Measurements from ENCODE around the gene SCN10A. TPM values are rescaled to one million over a fixed set of nuclear protein-coding genes. Genes with fewer than 3 reads are reported as not detected.

SCN10A gene
- total and polyA plus RNA-seq, 9 of the 15 experiments (the other 6 are each of a cell fraction or from before 2014, with no cell fraction given) = not detected

DNA sequence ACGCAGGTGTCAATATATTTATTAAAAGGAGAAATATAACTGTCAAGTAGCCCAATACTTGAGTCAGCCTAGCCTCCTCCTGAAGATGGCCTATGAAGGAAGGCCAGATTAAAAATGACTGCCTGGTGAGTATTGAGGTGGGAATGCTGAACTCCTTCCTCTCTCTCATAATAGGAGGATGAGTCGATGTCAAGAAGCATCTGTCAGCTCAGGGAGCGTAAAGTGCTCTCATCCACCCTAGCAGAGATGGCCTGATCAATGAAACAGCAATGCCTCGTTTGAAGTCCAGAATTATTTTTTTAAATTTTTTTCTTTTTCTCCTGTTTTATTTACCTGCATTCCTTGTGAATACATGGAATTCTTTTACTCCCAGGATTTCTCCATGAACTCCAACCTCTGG, 58.3 kb downstream of the SCN10A start:
- no peak overlapping the region for H3K4me2 ChIP-seq (ENCODE audit: insufficient read depth, low read length)
- intact Hi-C loops (cut with micrococcal nuclease) (no loop called here), in situ Hi-C loops (cut with MboI) (no loop called here)
- no peaks in the 10 kb centered on the region for H4K20me1 ChIP-seq (replicated peaks; ENCODE audit: control insufficient read depth, insufficient read depth, low read length)
- no peaks in the 10 kb centered on the region for H3K79me2 ChIP-seq (ENCODE audit: control insufficient read depth, insufficient read depth, low read length)
- H3K4me1 ChIP-seq (replicated peaks in 1 of 2; ENCODE audit: control insufficient read depth in 2 of 2, insufficient read depth in 2 of 2, low read length in 2 of 2) = no peaks in the 10 kb centered on the region
- H3K4me3 ChIP-seq = no peak overlapping the region
- H3K27me3 ChIP-seq (ENCODE audit: control insufficient read depth in 2 of 2, insufficient read depth in 2 of 2, low read length in 2 of 2) = peaks cover 0 to 3% of the 10 kb centered on the region in 2 experiments; a peak in 2 of 5 replicates
- TF ChIP-seq, protein P1, sequence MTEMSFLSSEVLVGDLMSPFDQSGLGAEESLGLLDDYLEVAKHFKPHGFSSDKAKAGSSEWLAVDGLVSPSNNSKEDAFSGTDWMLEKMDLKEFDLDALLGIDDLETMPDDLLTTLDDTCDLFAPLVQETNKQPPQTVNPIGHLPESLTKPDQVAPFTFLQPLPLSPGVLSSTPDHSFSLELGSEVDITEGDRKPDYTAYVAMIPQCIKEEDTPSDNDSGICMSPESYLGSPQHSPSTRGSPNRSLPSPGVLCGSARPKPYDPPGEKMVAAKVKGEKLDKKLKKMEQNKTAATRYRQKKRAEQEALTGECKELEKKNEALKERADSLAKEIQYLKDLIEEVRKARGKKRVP (CRISPR knock-in tag; IDR thresholded peaks at IDR 0.05) = no peak
- TF ChIP-seq, protein P2, sequence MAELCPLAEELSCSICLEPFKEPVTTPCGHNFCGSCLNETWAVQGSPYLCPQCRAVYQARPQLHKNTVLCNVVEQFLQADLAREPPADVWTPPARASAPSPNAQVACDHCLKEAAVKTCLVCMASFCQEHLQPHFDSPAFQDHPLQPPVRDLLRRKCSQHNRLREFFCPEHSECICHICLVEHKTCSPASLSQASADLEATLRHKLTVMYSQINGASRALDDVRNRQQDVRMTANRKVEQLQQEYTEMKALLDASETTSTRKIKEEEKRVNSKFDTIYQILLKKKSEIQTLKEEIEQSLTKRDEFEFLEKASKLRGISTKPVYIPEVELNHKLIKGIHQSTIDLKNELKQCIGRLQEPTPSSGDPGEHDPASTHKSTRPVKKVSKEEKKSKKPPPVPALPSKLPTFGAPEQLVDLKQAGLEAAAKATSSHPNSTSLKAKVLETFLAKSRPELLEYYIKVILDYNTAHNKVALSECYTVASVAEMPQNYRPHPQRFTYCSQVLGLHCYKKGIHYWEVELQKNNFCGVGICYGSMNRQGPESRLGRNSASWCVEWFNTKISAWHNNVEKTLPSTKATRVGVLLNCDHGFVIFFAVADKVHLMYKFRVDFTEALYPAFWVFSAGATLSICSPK (IDR thresholded peaks at IDR 0.05; ENCODE audit: borderline replicate concordance) = no peak
- TF ChIP-seq, protein P3, sequence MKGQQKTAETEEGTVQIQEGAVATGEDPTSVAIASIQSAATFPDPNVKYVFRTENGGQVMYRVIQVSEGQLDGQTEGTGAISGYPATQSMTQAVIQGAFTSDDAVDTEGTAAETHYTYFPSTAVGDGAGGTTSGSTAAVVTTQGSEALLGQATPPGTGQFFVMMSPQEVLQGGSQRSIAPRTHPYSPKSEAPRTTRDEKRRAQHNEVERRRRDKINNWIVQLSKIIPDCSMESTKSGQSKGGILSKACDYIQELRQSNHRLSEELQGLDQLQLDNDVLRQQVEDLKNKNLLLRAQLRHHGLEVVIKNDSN (CRISPR knock-in tag; IDR thresholded peaks at IDR 0.05) = no peak
- no peak for TF ChIP-seq NRF1 (conservative IDR thresholded peaks at IDR 0.05 in 1 of 2, IDR thresholded peaks at IDR 0.05 in 1 of 2)
- no peak for TF ChIP-seq KDM1A (IDR thresholded peaks at IDR 0.05)
- TF ChIP-seq ZNF3 (CRISPR knock-in tag; IDR thresholded peaks at IDR 0.05) = no peak
- FAIRE-seq (no peak), ATAC-seq (no peak), DNase-seq (ENCODE audit: extremely low read depth in 1 of 4, low spot score in 3 of 4) (no peak)
- WGBS (ENCODE audit: insufficient coverage, low coverage, missing lambda C conversion rate) = 0% methylated on average over 4 of the region's 4 CpGs
- H3K27ac ChIP-seq (ENCODE audit: extremely low read depth, low read depth, low read length) = no peak overlapping the region
- no peaks in the 10 kb centered on the region for H3K9me1 ChIP-seq (ENCODE audit: control insufficient read depth, insufficient read depth, low read length)
- H3K36me3 ChIP-seq (ENCODE audit: control insufficient read depth, insufficient read depth, low read length) = no peaks in the 10 kb centered on the region
- ChIA-PET CTCF (ENCODE audit: low intra/inter-chr PET ratio) (no interaction called here), POLR2A (no interaction called here)
- H2AFZ ChIP-seq (ENCODE audit: low read depth, low read length) = no peak overlapping the region
- BruUV-seq (replicated peaks) = no TSS peak
- H3K9me3 ChIP-seq (replicated peaks; ENCODE audit: control insufficient read depth, insufficient read depth, low read depth, low read length) = no peaks in the 10 kb centered on the region
- H3K9ac ChIP-seq (ENCODE audit: insufficient read depth in 1 of 2, low read depth in 2 of 2, low read length in 2 of 2) = no peak overlapping the region
